HFFc6 (cell line): ENCODE results near the gene PER3. TPM values are rescaled to one million over a fixed set of nuclear protein-coding genes. Genes with fewer than 3 reads are reported as not detected.
"Not testable (repeated sequence)": the region's sequence is repeated elsewhere in the genome, so short reads cannot be mapped to it uniquely, and the experiment has no call there.

Source experiments
- DNase-seq: peaks from one replicate; pipeline ENCODE4 v3.0.0-alpha.2; 2018
- H3K27ac Mint-ChIP-seq: 2 replicates; pipeline ENCODE4 v1.8.0; 2020; ENCODE audit warnings: mild to moderate bottlenecking, mixed read lengths
- H3K27me3 Mint-ChIP-seq: 2 replicates; pipeline ENCODE4 v1.8.0; 2021; ENCODE audit warnings: mild to moderate bottlenecking, moderate library complexity, mixed read lengths; ENCODE audit not compliant: insufficient read depth
- H3K36me3 Mint-ChIP-seq: 2 replicates; pipeline ENCODE4 v1.8.0; 2021; ENCODE audit warnings: low read depth, mixed read lengths
- H3K4me1 Mint-ChIP-seq: 2 replicates; pipeline ENCODE4 v1.8.0; 2020; ENCODE audit warnings: low read depth, mixed read lengths
- H3K4me3 Mint-ChIP-seq: 2 replicates; pipeline ENCODE4 v1.8.0; 2020; ENCODE audit warnings: mild to moderate bottlenecking, moderate library complexity, mixed read lengths
- H3K9me3 Mint-ChIP-seq: 2 replicates; pipeline ENCODE4 v1.8.0; 2020; ENCODE audit warnings: mild to moderate bottlenecking, mixed read lengths
- total RNA-seq, 6 experiments: library from RNA; stranded (reverse); fragmentation: NEBNext Ultra II Directional; extraction: Animal tissue kit (Norgen Biotek cat#: 25700); gene quantifications; 2 replicates in 1 of 6; 3 replicates in 5 of 6; pipeline ENCODE4 v1.2.3, GENCODE V29; 2021
- TF ChIP-seq, protein P1 (sequence below): fragments of 200-600 bp; sonication (generic); IDR thresholded peaks from 2 replicates; pipeline ENCODE4 v1.5.0; 2021; ENCODE audit warnings: antibody characterized with exemption, mild to moderate bottlenecking

PER3 gene
- total RNA-seq, 6 experiments from 2014 or later = 5.7 to 8.1 (median 7.7) TPM

GRCh38 chr1:7784492-7785071 lies 491 bp downstream of the PER3 start:
- H3K36me3 Mint-ChIP-seq = peaks cover 31% of the 10 kb centered on the region
- peaks cover 9% of the 10 kb centered on the region for H3K4me1 Mint-ChIP-seq
- H3K27me3 Mint-ChIP-seq = peaks cover 3% of the 10 kb centered on the region
- TF ChIP-seq, protein P1, sequence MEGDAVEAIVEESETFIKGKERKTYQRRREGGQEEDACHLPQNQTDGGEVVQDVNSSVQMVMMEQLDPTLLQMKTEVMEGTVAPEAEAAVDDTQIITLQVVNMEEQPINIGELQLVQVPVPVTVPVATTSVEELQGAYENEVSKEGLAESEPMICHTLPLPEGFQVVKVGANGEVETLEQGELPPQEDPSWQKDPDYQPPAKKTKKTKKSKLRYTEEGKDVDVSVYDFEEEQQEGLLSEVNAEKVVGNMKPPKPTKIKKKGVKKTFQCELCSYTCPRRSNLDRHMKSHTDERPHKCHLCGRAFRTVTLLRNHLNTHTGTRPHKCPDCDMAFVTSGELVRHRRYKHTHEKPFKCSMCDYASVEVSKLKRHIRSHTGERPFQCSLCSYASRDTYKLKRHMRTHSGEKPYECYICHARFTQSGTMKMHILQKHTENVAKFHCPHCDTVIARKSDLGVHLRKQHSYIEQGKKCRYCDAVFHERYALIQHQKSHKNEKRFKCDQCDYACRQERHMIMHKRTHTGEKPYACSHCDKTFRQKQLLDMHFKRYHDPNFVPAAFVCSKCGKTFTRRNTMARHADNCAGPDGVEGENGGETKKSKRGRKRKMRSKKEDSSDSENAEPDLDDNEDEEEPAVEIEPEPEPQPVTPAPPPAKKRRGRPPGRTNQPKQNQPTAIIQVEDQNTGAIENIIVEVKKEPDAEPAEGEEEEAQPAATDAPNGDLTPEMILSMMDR = 0 out of 2 replicates have a peak, but pooled peaks have one; percentile 1
- peak overlapping the region; percentile 23; the same call in 1 of the 2 replicates for H3K27ac Mint-ChIP-seq
- DNase-seq = no peak
- no peaks in the 10 kb centered on the region for H3K9me3 Mint-ChIP-seq
- peak overlapping the region; percentile 53 for H3K4me3 Mint-ChIP-seq

DNA sequence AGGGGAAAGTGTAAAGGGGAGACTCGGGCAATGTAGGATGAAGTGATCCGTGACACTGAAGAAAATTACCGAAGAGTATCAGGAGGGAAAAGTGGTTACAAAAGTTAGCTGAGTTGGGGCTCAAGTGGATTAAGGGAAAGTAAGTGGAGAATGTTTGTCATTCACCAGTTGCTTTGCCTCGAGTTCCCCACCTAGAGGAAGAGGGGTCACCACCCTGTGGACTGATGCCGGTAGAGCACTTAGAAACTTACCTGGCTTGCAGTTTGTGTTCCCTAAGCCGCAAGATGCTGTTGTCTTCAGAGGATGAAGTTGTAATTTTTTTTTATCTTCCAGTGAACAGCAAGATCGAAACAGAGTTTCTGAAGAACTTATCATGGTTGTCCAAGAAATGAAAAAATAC lies 1.0 kb downstream of the PER3 start:
- Mint-ChIP-seq H3K4me3 (peak overlapping the region; percentile 53), H3K27ac (peak overlapping the region; percentile 23), H3K27me3 (peaks cover 3% of the 10 kb centered on the region), H3K9me3 (peaks cover 1% of the 10 kb centered on the region), H3K36me3 (peaks cover 36% of the 10 kb centered on the region), H3K4me1 (peaks cover 9% of the 10 kb centered on the region)
- TF ChIP-seq, protein P1 = 0 out of 2 replicates have a peak, but pooled peaks have one; percentile 9
- DNase-seq = no peak

- Mint-ChIP-seq H3K27me3 (peaks cover 3% of the 10 kb centered on the region), H3K27ac (no peak overlapping the region), H3K36me3 (peaks cover 43% of the 10 kb centered on the region), H3K9me3 (peaks cover 15% of the 10 kb centered on the region), H3K4me1 (peaks cover 9% of the 10 kb centered on the region), H3K4me3 (no peak overlapping the region)
- TF ChIP-seq, protein P1 = no peak
- DNase-seq = no peak
Observed at GRCh38 chr1:7786795-7787194, 2.7 kb downstream of the PER3 start.

DNA sequence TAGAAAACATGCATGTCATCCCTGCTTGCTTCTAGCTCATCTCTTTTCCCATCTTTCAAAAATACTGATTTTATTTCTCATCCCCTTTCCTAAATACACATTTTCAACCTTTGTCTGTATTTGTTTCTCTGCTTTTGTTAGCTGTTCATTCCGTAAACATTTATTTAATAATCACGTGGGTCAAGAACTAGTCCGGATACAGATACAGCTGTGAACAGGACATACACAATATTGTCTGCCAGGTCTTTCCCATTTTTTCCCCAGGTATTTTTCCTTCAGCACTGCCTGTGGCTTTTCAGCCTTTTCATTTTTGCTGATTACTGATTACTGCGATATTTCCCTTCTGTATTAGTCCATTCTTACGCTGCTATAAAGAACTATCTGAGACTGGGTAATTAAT lies 5.7 kb downstream of the PER3 start:
- no peak overlapping the region for H3K4me3 Mint-ChIP-seq
- H3K9me3 Mint-ChIP-seq = peaks cover 15% of the 10 kb centered on the region
- H3K36me3 Mint-ChIP-seq = peaks cover 52% of the 10 kb centered on the region
- no peak overlapping the region for H3K27ac Mint-ChIP-seq
- DNase-seq = no peak
- no peaks in the 10 kb centered on the region for H3K27me3 Mint-ChIP-seq
- no peaks in the 10 kb centered on the region for H3K4me1 Mint-ChIP-seq
- TF ChIP-seq, protein P1 = no peak

DNA sequence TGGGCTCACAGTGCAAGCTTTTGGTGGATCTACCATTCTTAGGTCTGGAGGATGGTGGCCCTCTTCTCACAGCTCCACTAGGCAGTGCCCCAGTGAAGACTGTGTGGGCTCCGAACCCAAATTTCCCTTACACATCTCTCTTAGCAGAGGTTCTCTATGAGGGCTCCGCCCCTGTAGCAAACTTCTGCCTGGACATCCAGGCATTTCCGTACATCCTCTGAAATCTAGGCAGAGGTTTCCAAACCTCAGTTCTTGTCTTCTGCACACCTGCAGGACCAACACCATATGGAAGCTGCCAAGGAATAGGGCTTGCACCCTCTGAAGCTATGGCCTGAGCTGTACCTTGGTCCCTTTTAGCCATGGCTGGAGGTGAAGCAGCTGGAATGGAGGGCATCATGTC lies 6.9 kb downstream of the PER3 start:
- not testable (repeated sequence) for H3K4me1 Mint-ChIP-seq, H3K4me3 Mint-ChIP-seq, H3K27ac Mint-ChIP-seq, DNase-seq, H3K27me3 Mint-ChIP-seq
- Mint-ChIP-seq H3K9me3 (peaks cover 15% of the 10 kb centered on the region), H3K36me3 (peaks cover 50% of the 10 kb centered on the region)

- no peak for DNase-seq
- Mint-ChIP-seq H3K9me3 (peaks cover 11% of the 10 kb centered on the region), H3K4me3 (no peak overlapping the region), H3K4me1 (no peaks in the 10 kb centered on the region), H3K27ac (no peak overlapping the region), H3K36me3 (peaks cover 29% of the 10 kb centered on the region), H3K27me3 (no peaks in the 10 kb centered on the region)
- TF ChIP-seq, protein P1 = no peak
Observed at GRCh38 chr1:7795406-7795805, 11.3 kb downstream of the PER3 start.
